HuH-7.5 (cell line): ENCODE results near the gene ADM.

Experiments used
- DNase-seq: peaks from one replicate; pipeline ENCODE4 v3.0.0; 2011; ENCODE audit warnings: low spot score

Gene ADM

GRCh38 chr11:10289765-10290380 is 15.0 kb upstream of the ADM start:
- DNase-seq = no peak

- no peak for DNase-seq
These were observed 12.9 kb upstream of the ADM start for GRCh38 chr11:10291801-10292638.

GRCh38 chr11:10293423-10294289 is 11.2 kb upstream of the ADM start, which contains the start of gene SBF2:
TSS of gene SBF2 (minus strand) at chr11:10294219. CDS start at chr11:10294069, 150 bp downstream.
- DNase-seq = peak; percentile 64

GRCh38 chr11:10294290-10294953 is 10.5 kb upstream of the ADM start:
- DNase-seq = peak; percentile 42

- no peak for DNase-seq
These were observed 9.6 kb upstream of the ADM start for GRCh38 chr11:10295064-10295901.

GRCh38 chr11:10298342-10298741 is 6.5 kb upstream of the ADM start:
- no peak for DNase-seq

GRCh38 chr11:10301656-10302358 is 3.1 kb upstream of the ADM start:
- DNase-seq = no peak

GRCh38 chr11:10302359-10302743 is 2.5 kb upstream of the ADM start:
- no peak for DNase-seq

- peak; percentile 27 for DNase-seq
These were observed 1.9 kb upstream of the ADM start for GRCh38 chr11:10302744-10303557.

GRCh38 chr11:10303558-10304363 is 1.1 kb upstream of the ADM start:
- DNase-seq = peak; percentile 32

- peak; percentile 34 for DNase-seq
These were observed 540 bp downstream of the ADM start for GRCh38 chr11:10305262-10305963.

- peak; percentile 43 for DNase-seq
These were observed 1.4 kb downstream of the ADM start for GRCh38 chr11:10305964-10306918.

- DNase-seq = peak; percentile 45
These were observed 2.1 kb downstream of the ADM start for GRCh38 chr11:10307022-10307399.

- peak; percentile 79 for DNase-seq
These were observed 2.7 kb downstream of the ADM start for GRCh38 chr11:10307400-10308200.

- no peak for DNase-seq
These were observed 3.5 kb downstream of the ADM start for GRCh38 chr11:10308201-10308954.
